ENCODE measurements around the gene HSD17B14. TPM values are rescaled to one million over a fixed set of nuclear protein-coding genes. Genes with fewer than 3 reads are reported as not detected.

HSD17B14 gene
- total RNA-seq = 6.8 and 7.3 TPM in 2 replicates

DNA sequence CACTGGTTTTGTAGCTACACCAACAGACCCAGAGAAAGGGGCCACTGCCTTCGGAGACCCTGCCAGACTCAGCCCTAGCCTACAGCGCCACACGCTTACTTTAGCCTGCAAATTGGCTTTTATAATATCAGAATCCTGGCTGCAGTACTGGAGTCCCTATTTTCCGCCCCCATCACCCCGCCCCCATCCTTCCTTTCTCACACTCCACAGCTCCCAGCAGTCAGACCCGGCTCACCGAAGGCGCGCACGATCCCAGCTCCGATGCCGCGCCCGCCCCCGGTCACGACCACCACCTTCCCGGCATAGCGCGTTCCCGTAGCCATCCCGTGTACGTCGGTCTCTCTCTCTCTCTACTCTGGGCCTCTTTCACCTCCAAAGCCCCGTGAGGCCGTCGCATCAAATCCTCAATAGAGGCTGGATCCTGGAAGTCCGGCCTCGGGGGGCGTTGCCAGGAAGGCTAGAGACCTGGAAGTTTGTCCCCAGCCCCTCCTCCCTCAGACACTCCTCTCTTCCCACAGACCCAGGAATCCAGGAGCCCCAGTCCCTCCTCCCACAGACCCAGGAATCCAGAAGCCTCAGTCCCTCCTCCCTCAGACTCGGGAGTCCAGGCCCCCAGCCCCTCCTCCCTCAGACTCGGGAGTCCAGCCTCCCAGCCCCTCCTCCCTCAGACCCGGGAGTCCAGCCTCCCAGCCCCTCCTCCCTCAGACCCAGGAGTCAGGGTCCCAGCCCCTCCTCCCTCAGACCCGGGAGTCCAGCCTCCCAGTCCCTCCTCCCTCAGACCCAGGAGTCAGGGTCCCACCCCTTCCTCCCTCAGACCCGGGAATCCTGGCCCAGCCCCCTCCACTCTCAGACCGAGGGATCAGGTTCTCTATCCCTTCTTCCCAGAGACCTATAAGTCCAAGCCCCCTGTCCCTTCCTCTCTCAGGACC, at the start of gene HSD17B14:
Gene HSD17B14 (minus strand): TSS at position 403 of the 929 bp plus-strand sequence. CDS start 80 bp downstream, at position 323.

DNA sequence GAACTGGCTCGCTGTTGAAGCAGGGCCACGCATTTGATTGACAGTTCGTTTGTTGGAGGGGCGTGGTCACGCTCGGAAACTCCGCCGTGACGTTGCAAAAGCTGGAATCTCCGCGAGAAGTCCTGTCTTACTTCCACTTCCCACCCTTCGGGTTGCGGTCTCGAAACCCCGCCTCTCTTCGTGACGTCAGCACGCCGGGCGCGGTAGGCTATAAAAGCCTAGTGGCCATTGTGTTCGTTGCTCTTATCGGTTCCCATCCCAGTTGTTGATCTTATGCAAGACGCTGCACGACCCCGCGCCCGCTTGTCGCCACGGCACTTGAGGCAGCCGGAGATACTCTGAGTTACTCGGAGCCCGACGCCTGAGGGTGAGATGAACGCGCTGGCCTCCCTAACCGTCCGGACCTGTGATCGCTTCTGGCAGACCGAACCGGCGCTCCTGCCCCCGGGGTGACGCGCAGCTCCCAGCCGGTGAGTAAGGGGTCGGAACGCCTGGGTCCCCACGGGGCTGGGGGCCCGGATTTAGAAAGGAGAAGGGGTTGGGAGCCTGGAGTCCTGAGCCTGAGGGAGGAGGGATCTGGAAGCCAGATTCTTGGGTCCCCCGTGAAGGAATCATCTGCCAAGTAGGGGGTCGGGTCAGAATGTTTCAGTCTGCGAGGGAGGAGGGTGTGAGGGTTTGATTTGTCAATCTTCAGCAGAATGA, 36.0 kb upstream of the HSD17B14 start, which contains the start of gene PPP1R15A:
Gene PPP1R15A (plus strand): TSS at position 240 of the 702 bp plus-strand sequence. CDS start 813 bp downstream, outside the sequence.

GRCh38 chr19:48868114-48868886, 32.0 kb upstream of the HSD17B14 start, which contains the start of gene PLEKHA4:
Gene PLEKHA4, minus strand, starts transcription at chr19:48868617. Its CDS starts 997 bp downstream, at chr19:48867620.

Other genes with a start within 250 kb of the HSD17B14 start
- 0.14 TPM in 1 of 2 replicates, not detected in the other for gene SPACA4, start 229.7 kb downstream of the HSD17B14 start, total RNA-seq
- gene FAM83E, start 221.4 kb downstream of the HSD17B14 start, total RNA-seq = 0.28 and 0.46 TPM in 2 replicates
- gene RPL18, start 217.3 kb downstream of the HSD17B14 start, total RNA-seq = 2,327 and 2,594 TPM in 2 replicates
- 4.7 and 5.6 TPM in 2 replicates for gene SPHK2, start 217.0 kb downstream of the HSD17B14 start, total RNA-seq
- 4.6 and 6.5 TPM in 2 replicates for gene DBP, start 199.1 kb downstream of the HSD17B14 start, total RNA-seq
- 0.43 and 0.46 TPM in 2 replicates for gene CA11, start 190.3 kb downstream of the HSD17B14 start, total RNA-seq
- not detected in 2 replicates for gene NTN5, start 163.5 kb downstream of the HSD17B14 start, total RNA-seq
- not detected in 2 replicates for gene FUT2, start 140.5 kb downstream of the HSD17B14 start, total RNA-seq
- 0.28 TPM in 2 replicates for gene MAMSTR, start 116.8 kb downstream of the HSD17B14 start, total RNA-seq
- gene RASIP1, start 95.9 kb downstream of the HSD17B14 start, total RNA-seq = 1.3 and 2.3 TPM in 2 replicates
- gene IZUMO1, start 89.6 kb downstream of the HSD17B14 start, total RNA-seq = not detected in 2 replicates
- gene FUT1, start 83.8 kb downstream of the HSD17B14 start, total RNA-seq = 0.28 TPM in 2 replicates
- 0.14 and 0.28 TPM in 2 replicates for gene FGF21, start 81.0 kb downstream of the HSD17B14 start, total RNA-seq
- gene BCAT2, start 25.5 kb downstream of the HSD17B14 start, total RNA-seq = 26.6 and 28.4 TPM in 2 replicates
- 6.5 and 10.6 TPM in 2 replicates for gene PLEKHA4, start 32.1 kb upstream of the HSD17B14 start, total RNA-seq
- 51.6 and 53.1 TPM in 2 replicates for gene PPP1R15A, start 35.9 kb upstream of the HSD17B14 start, total RNA-seq
- 0.28 and 0.55 TPM in 2 replicates for gene TULP2, start 62.3 kb upstream of the HSD17B14 start, total RNA-seq
- gene NUCB1, start 63.8 kb upstream of the HSD17B14 start, total RNA-seq = 117 and 149 TPM in 2 replicates
- 0.14 and 0.18 TPM in 2 replicates for gene DHDH, start 97.2 kb upstream of the HSD17B14 start, total RNA-seq
- 77.2 and 141 TPM in 2 replicates for gene BAX, start 118.4 kb upstream of the HSD17B14 start, total RNA-seq
- gene FTL, start 128.8 kb upstream of the HSD17B14 start, total RNA-seq = 5,813 and 7,581 TPM in 2 replicates
- gene GYS1, start 156.8 kb upstream of the HSD17B14 start, total RNA-seq = 29.0 and 45.9 TPM in 2 replicates
- gene RUVBL2, start 157.4 kb upstream of the HSD17B14 start, total RNA-seq = 201 and 206 TPM in 2 replicates
- not detected in 2 replicates for gene LHB, start 180.6 kb upstream of the HSD17B14 start, total RNA-seq
- gene CGB3, start 187.8 kb upstream of the HSD17B14 start, total RNA-seq = not detected in 2 replicates
- not detected in 2 replicates for gene CGB2, start 195.4 kb upstream of the HSD17B14 start, total RNA-seq
- gene CGB1, start 200.4 kb upstream of the HSD17B14 start, total RNA-seq = not detected in 2 replicates
- not detected in 2 replicates for gene CGB5, start 207.4 kb upstream of the HSD17B14 start, total RNA-seq
- gene CGB8, start 212.6 kb upstream of the HSD17B14 start, total RNA-seq = not detected in 2 replicates
- 0.09 and 0.14 TPM in 2 replicates for gene CGB7, start 221.3 kb upstream of the HSD17B14 start, total RNA-seq
- not detected in 2 replicates for gene NTF4, start 228.3 kb upstream of the HSD17B14 start, total RNA-seq
- gene KCNA7, start 236.2 kb upstream of the HSD17B14 start, total RNA-seq = not detected in 2 replicates
- 106 and 162 TPM in 2 replicates for gene SNRNP70, start 249.0 kb upstream of the HSD17B14 start, total RNA-seq

Measured in smooth muscle cell of bladder (primary cell).